ENCODE results near the gene PACSIN1.

The PACSIN1 gene

GRCh38 chr6:34465531-34466241 lies at the start of gene PACSIN1:
Gene PACSIN1 (plus strand): TSS chr6:34466076. CDS start chr6:34526306, 60,230 bp downstream.
- DNase-seq = no peak

- no peak for DNase-seq
Measured at GRCh38 chr6:34416877-34417371, 49.0 kb upstream of the PACSIN1 start.

GRCh38 chr6:34418367-34418766 lies 47.5 kb upstream of the PACSIN1 start:
- DNase-seq = no peak

- peak; percentile 13 for DNase-seq
Measured at GRCh38 chr6:34423254-34423653, 42.6 kb upstream of the PACSIN1 start.

- no peak for DNase-seq
Measured at GRCh38 chr6:34424200-34425131, 41.4 kb upstream of the PACSIN1 start.

- DNase-seq = no peak
Measured at GRCh38 chr6:34425132-34425497, 40.8 kb upstream of the PACSIN1 start.

GRCh38 chr6:34425498-34426410 lies 40.1 kb upstream of the PACSIN1 start, which contains the start of gene RPS10:
Gene RPS10 (minus strand): TSS chr6:34426069. CDS start chr6:34425221, 848 bp downstream.
- peak; percentile 95 for DNase-seq

GRCh38 chr6:34435916-34436315 lies 30.0 kb upstream of the PACSIN1 start:
- DNase-seq = no peak

GRCh38 chr6:34436803-34437643 lies 28.9 kb upstream of the PACSIN1 start:
- no peak for DNase-seq

- no peak for DNase-seq
Measured at GRCh38 chr6:34437644-34437970, 28.3 kb upstream of the PACSIN1 start.

- no peak for DNase-seq
Measured at GRCh38 chr6:34438705-34439104, 27.2 kb upstream of the PACSIN1 start.

GRCh38 chr6:34439442-34439841 lies 26.4 kb upstream of the PACSIN1 start:
- DNase-seq = no peak

- DNase-seq = no peak
Measured at GRCh38 chr6:34441526-34441925, 24.4 kb upstream of the PACSIN1 start.

GRCh38 chr6:34445313-34445860 lies 20.5 kb upstream of the PACSIN1 start:
- no peak for DNase-seq

GRCh38 chr6:34447386-34447785 lies 18.5 kb upstream of the PACSIN1 start:
- no peak for DNase-seq

- no peak for DNase-seq
Measured at GRCh38 chr6:34447910-34448309, 18.0 kb upstream of the PACSIN1 start.

- no peak for DNase-seq
Measured at GRCh38 chr6:34451192-34451591, 14.7 kb upstream of the PACSIN1 start.

- no peak for DNase-seq
Measured at GRCh38 chr6:34455831-34456230, 10.0 kb upstream of the PACSIN1 start.

GRCh38 chr6:34457382-34457741 lies 8.5 kb upstream of the PACSIN1 start:
- DNase-seq = no peak

GRCh38 chr6:34457742-34458735 lies 7.8 kb upstream of the PACSIN1 start:
- no peak for DNase-seq

All from activated CD4-positive, alpha-beta T cell treated with anti-CD3 and anti-CD28 coated beads, Interleukin-10, Interleukin-2, amounts not matched to agents 100 ng/mL and 50 ng/mL, durations not matched to agents 16 hours and 8 hours (primary cell).